IMR-90 (cell line): ENCODE data around the gene CAPN10. TPM values are rescaled to one million over a fixed set of nuclear protein-coding genes. Genes with fewer than 3 reads are reported as not detected.

Experiments
- ATAC-seq: fragments of 200-7000 bp; cut with Tn5 transposase; 2 replicates; pipeline ENCODE4 v1.9.1; 2020; ENCODE audit warnings: low read depth, mild to moderate bottlenecking, moderate library complexity
- BruUV-seq: library from RNA; stranded (reverse); fragments of 400-500 nt; replicated peaks from 2 replicates; lab custom pipeline; 2021; lab: Mats Ljungman, UMichigan
- CTCF ChIA-PET: fragments of 300-600 bp; formaldehyde crosslinking; extraction: SDS; loops from one replicate; lab custom pipeline; 2021; ENCODE audit warnings: antibody characterized with exemption; lab: Yijun Ruan, JAX
- POLR2A ChIA-PET: fragments of 300-600 bp; sonication (Branson Sonifier 250); formaldehyde crosslinking; loops from one replicate; lab custom pipeline; 2022; ENCODE audit warnings: antibody characterized with exemption; ENCODE audit not compliant: unreplicated experiment; lab: Charles Lee
- DNase-seq: peaks from one replicate; pipeline ENCODE4 v3.0.0; 2013
- H2AFZ ChIP-seq: replicated peaks from 2 replicates; pipeline ENCODE3; 2013; ENCODE audit warnings: low read length, mild to moderate bottlenecking; ENCODE audit not compliant: poor library complexity
- H2AK5ac ChIP-seq: 2 replicates; pipeline ENCODE4 v1.6.1; 2013; ENCODE audit warnings: low read depth, low read length, inconsistent platforms
- H2AK9ac ChIP-seq: replicated peaks from 2 replicates; pipeline ENCODE3; 2013; ENCODE audit warnings: mild to moderate bottlenecking, low read depth, low read length, moderate library complexity; ENCODE audit not compliant: poor library complexity
- H2BK120ac ChIP-seq: 2 replicates; pipeline ENCODE4 v1.6.1; 2013; ENCODE audit warnings: low read depth, low read length, inconsistent platforms
- H2BK15ac ChIP-seq: 3 replicates; pipeline ENCODE4 v1.6.1; 2013; ENCODE audit warnings: low read depth, low read length, inconsistent platforms
- H2BK20ac ChIP-seq: 2 replicates; pipeline ENCODE4 v1.6.1; 2013; ENCODE audit warnings: low read depth, mild to moderate bottlenecking, inconsistent platforms, low read length, moderate library complexity
- H2BK5ac ChIP-seq: 2 replicates; pipeline ENCODE4 v1.6.1; 2013; ENCODE audit warnings: mild to moderate bottlenecking, low read depth, low read length, inconsistent platforms; ENCODE audit not compliant: poor library complexity, severe bottlenecking
- H3K14ac ChIP-seq: replicated peaks from 2 replicates; pipeline ENCODE4 v1.6.1; 2013; ENCODE audit warnings: low read depth, low read length, inconsistent platforms
- H3K18ac ChIP-seq: 2 replicates; pipeline ENCODE4 v1.6.1; 2013; ENCODE audit warnings: low read depth, low read length, control low read depth
- H3K23ac ChIP-seq: 2 replicates; pipeline ENCODE4 v1.6.1; 2013; ENCODE audit warnings: low read depth, low read length, inconsistent platforms
- H3K27ac ChIP-seq: 2 replicates; pipeline ENCODE4 v1.5.1; 2013; ENCODE audit warnings: mild to moderate bottlenecking, control low read depth, low read length; ENCODE audit not compliant: insufficient read depth
- H3K27me3 ChIP-seq: 2 replicates; pipeline ENCODE4 v1.6.1; 2013; ENCODE audit warnings: low read length; ENCODE audit not compliant: control insufficient read depth, insufficient read depth
- H3K36me3 ChIP-seq: 2 replicates; pipeline ENCODE4 v1.6.1; 2013; ENCODE audit warnings: low read length, mixed read lengths; ENCODE audit not compliant: control insufficient read depth, insufficient read depth
- H3K4ac ChIP-seq: 2 replicates; pipeline ENCODE4 v1.6.1; 2013; ENCODE audit warnings: low read depth, low read length, inconsistent platforms
- H3K4me1 ChIP-seq: 2 replicates; pipeline ENCODE4 v1.6.1; 2013; ENCODE audit warnings: low read length, mixed read lengths; ENCODE audit not compliant: control insufficient read depth, insufficient read depth
- H3K4me2 ChIP-seq: 2 replicates; pipeline ENCODE4 v1.6.1; 2013; ENCODE audit warnings: low read depth, mild to moderate bottlenecking, control low read depth, low read length, moderate library complexity
- H3K4me3 ChIP-seq: 2 replicates; pipeline ENCODE4 v1.5.1; 2013; ENCODE audit warnings: low read depth, mild to moderate bottlenecking, control low read depth, low read length, moderate library complexity; ENCODE audit not compliant: insufficient read depth
- H3K56ac ChIP-seq: 2 replicates; pipeline ENCODE4 v1.6.1; 2013; ENCODE audit warnings: low read length, inconsistent platforms; ENCODE audit not compliant: insufficient read depth; ENCODE audit errors: extremely low read depth
- H3K79me1 ChIP-seq, 2 experiments: 2 replicates each; pipeline ENCODE4 v1.6.1; 2013; ENCODE audit warnings: low read length in 2 of 2, inconsistent platforms in 1 of 2, low read depth in 1 of 2
- H3K9ac ChIP-seq: 2 replicates; pipeline ENCODE4 v1.6.1; 2013; ENCODE audit warnings: low read depth, low read length, control low read depth
- H3K9me1 ChIP-seq: 2 replicates; pipeline ENCODE4 v1.6.1; 2013; ENCODE audit warnings: low read length, inconsistent platforms; ENCODE audit not compliant: insufficient read depth
- H3K9me3 ChIP-seq: 2 replicates; pipeline ENCODE4 v1.6.1; 2013; ENCODE audit warnings: low read length; ENCODE audit not compliant: control insufficient read depth, insufficient read depth
- H4K20me1 ChIP-seq: 2 replicates; pipeline ENCODE4 v1.6.1; 2013; ENCODE audit warnings: low read length, inconsistent platforms; ENCODE audit not compliant: insufficient read depth
- H4K5ac ChIP-seq: 2 replicates; pipeline ENCODE4 v1.6.1; 2013; ENCODE audit warnings: mild to moderate bottlenecking, low read depth, low read length, control low read depth
- H4K8ac ChIP-seq, 2 experiments: 2 replicates each; pipeline ENCODE4 v1.6.1; 2013; ENCODE audit warnings: low read depth in 2 of 2, low read length in 2 of 2, control low read depth in 1 of 2, inconsistent platforms in 1 of 2
- H4K91ac ChIP-seq: 2 replicates; pipeline ENCODE4 v1.6.1; 2013; ENCODE audit warnings: low read depth, low read length, inconsistent platforms; ENCODE audit not compliant: insufficient read depth
- BHLHE40 ChIP-seq: fragments of 150-350 bp; IDR thresholded peaks from 2 replicates; pipeline ENCODE4 v1.6.1; 2016; ENCODE audit warnings: mild to moderate bottlenecking, low read depth, low read length
- CEBPB ChIP-seq: IDR thresholded peaks from 2 replicates; pipeline ENCODE4 v1.6.1; 2012; ENCODE audit warnings: low read depth, low read length, improper control_type of control experiment
- CHD1 ChIP-seq: IDR thresholded peaks from 2 replicates; pipeline ENCODE4 v1.6.1; 2012; ENCODE audit warnings: low read depth, low read length, improper control_type of control experiment
- ELK1 ChIP-seq: fragments of 150-350 bp; IDR thresholded peaks from 2 replicates; pipeline ENCODE4 v1.6.1; 2016; ENCODE audit warnings: low read depth, mild to moderate bottlenecking, low read length, moderate library complexity, borderline replicate concordance
- FOS ChIP-seq: fragments of 150-350 bp; IDR thresholded peaks from 2 replicates; pipeline ENCODE4 v1.6.1; 2016; ENCODE audit warnings: low read depth, low read length
- MAFK ChIP-seq: IDR thresholded peaks from 2 replicates; pipeline ENCODE4 v1.6.1; 2012; ENCODE audit warnings: low read depth, low read length, improper control_type of control experiment
- MAZ ChIP-seq: IDR thresholded peaks from 2 replicates; pipeline ENCODE4 v1.6.1; 2012; ENCODE audit warnings: low read depth, mild to moderate bottlenecking, low read length, improper control_type of control experiment, moderate library complexity, borderline replicate concordance
- MXI1 ChIP-seq: IDR thresholded peaks from 2 replicates; pipeline ENCODE4 v1.6.1; 2012; ENCODE audit warnings: low read depth, mild to moderate bottlenecking, low read length, moderate library complexity, borderline replicate concordance
- NFE2L2 ChIP-seq: fragments of 150-350 bp; IDR thresholded peaks from 2 replicates; pipeline ENCODE4 v1.6.1; 2016; ENCODE audit warnings: low read depth, mild to moderate bottlenecking, low read length
- POLR2A ChIP-seq: IDR thresholded peaks from 2 replicates; pipeline ENCODE4 v1.6.1; 2012; ENCODE audit warnings: mild to moderate bottlenecking, low read depth, low read length
- RAD21 ChIP-seq: IDR thresholded peaks from 2 replicates; pipeline ENCODE4 v1.6.1; 2012; ENCODE audit warnings: low read length, improper control_type of control experiment
- SMC3 ChIP-seq: fragments of 150-350 bp; IDR thresholded peaks from 2 replicates; pipeline ENCODE4 v1.6.1; 2016; ENCODE audit warnings: low read depth, mild to moderate bottlenecking, antibody characterized with exemption, low read length, moderate library complexity
- USF2 ChIP-seq: fragments of 150-350 bp; IDR thresholded peaks from 2 replicates; pipeline ENCODE4 v1.6.1; 2017; ENCODE audit warnings: mild to moderate bottlenecking, antibody characterized with exemption, low read length, low read depth
- WGBS, 2 experiments: methylation state at CpG; one replicate each; pipeline versions ENCODE4 v1.1.5 to v1.1.7; 2013; ENCODE audit warnings: missing lambda C conversion rate in 2 of 2; ENCODE audit not compliant: insufficient read length in 1 of 2; ENCODE audit errors: extremely low coverage in 2 of 2; 5-methylcytosine and 5-hydroxymethylcytosine counted together
- dilution Hi-C: fragments of 300-500 bp; cut with HindIII; formaldehyde crosslinking; loops from one replicate; pipeline ENCODE4 v1.14.3; 2018; ENCODE audit warnings: low sequenced_read_pairs; ENCODE audit not compliant: unreplicated experiment
- in situ Hi-C: fragments of 300-500 bp; cut with MboI; formaldehyde crosslinking; loops from 3 replicates; pipeline ENCODE4 v1.14.3; 2019; ENCODE audit warnings: low sequenced_read_pairs, inconsistent platforms, mixed read lengths
- intact Hi-C: fragments of 100-400 bp; cut with micrococcal nuclease; formaldehyde crosslinking; loops from 2 replicates; pipeline ENCODE4 v1.10.0; 2022
- polyA plus RNA-seq, 3 experiments: library from polyadenylated mRNA; depleted of rRNA; stranded (reverse); fragments of >200 nt; gene quantifications; 2 replicates each; pipeline ENCODE4 v1.2.3, GENCODE V29; 2012; ENCODE audit warnings: low replicate concordance in 1 of 3
- total RNA-seq: library from RNA; depleted of rRNA; stranded (reverse); fragments of >200 nt; gene quantifications from 2 replicates; pipeline ENCODE4 v1.2.3, GENCODE V29; 2012

Gene CAPN10
- total and polyA plus RNA-seq, 2 of the 4 experiments (the other 2 are of a cell fraction): 6.3 to 20.9 TPM

GRCh38 chr2:240579071-240579762 is 7.3 kb upstream of the CAPN10 start:
- DNase-seq: no peak
- Histone ChIP-seq H2BK15ac (no peak overlapping the region), H3K79me1 (peaks cover 14 to 58% of the 10 kb centered on the region in 2 experiments; a peak in 3 of 4 replicates), H4K91ac (no peak overlapping the region), H2BK120ac (no peak overlapping the region), H3K4me3 (no peak overlapping the region), H2AFZ (no peak overlapping the region), H3K9me1 (peaks cover 15% of the 10 kb centered on the region), H3K36me3 (peaks cover 31% of the 10 kb centered on the region), H4K20me1 (peaks cover 36% of the 10 kb centered on the region), H3K4me1 (peaks cover 10% of the 10 kb centered on the region; the same call in 1 of the 2 replicates), H3K27me3 (no peaks in the 10 kb centered on the region), H3K9me3 (peaks cover 2% of the 10 kb centered on the region; the same call in 1 of the 2 replicates), H2AK5ac (no peak overlapping the region), H2BK20ac (no peak overlapping the region), H4K5ac (no peak overlapping the region), H3K4ac (no peak overlapping the region), H3K9ac (no peak overlapping the region), H3K4me2 (no peak overlapping the region), H2BK5ac (no peak overlapping the region), H4K8ac (no peak overlapping the region), H3K23ac (no peak overlapping the region), H2AK9ac (peak overlapping the region; percentile 33), H3K27ac (0 out of 2 replicates have a peak overlapping the region, but pooled peaks have one; percentile 15), H3K14ac (no peak overlapping the region), H3K18ac (no peak overlapping the region), H3K56ac (no peak overlapping the region)
- no peak for ATAC-seq
- WGBS, 2 experiments: 92% methylated on average over 5 of the region's 12 CpGs; no CpG with 5 or more reads in 1 of the 2 experiments
- intact Hi-C loops: no loop called here
- TF ChIP-seq FOS (no peak), USF2 (no peak), NFE2L2 (no peak), ELK1 (no peak), BHLHE40 (no peak), POLR2A (no peak), CHD1 (no peak), SMC3 (no peak), MXI1 (no peak), MAFK (no peak), CEBPB (no peak), RAD21 (no peak), MAZ (no peak)
- ChIA-PET CTCF (no interaction called here), POLR2A (no interaction called here)
- BruUV-seq: no TSS peak
- dilution Hi-C loops: no loop called here
- in situ Hi-C loops: no loop called here
